ENCODE data around the gene SOX9.
"Not testable (repeated sequence)": the region's sequence is repeated elsewhere in the genome, so short reads cannot be mapped to it uniquely, and the experiment has no call there.

Gene SOX9

GRCh38 chr17:72139212-72139611, 18.4 kb downstream of the SOX9 start:
- no peaks in the 10 kb centered on the region for H3K4me1 ChIP-seq (ENCODE audit: control extremely low read depth in 1 of 4, control insufficient read depth in 4 of 4, insufficient read depth in 4 of 4, low read length in 3 of 4)
- POLR2A ChIA-PET = no interaction called here
- no peak overlapping the region for H3K27ac ChIP-seq (ENCODE audit: insufficient read depth in 1 of 2, low read depth in 1 of 2, low read length in 2 of 2, poor library complexity in 1 of 2, severe bottlenecking in 2 of 2)
- 80% methylated on average over 1 of the region's 1 CpG for WGBS (ENCODE audit: insufficient coverage)
- no peaks in the 10 kb centered on the region for H3K36me3 ChIP-seq (ENCODE audit: control insufficient read depth in 4 of 4, insufficient read depth in 4 of 4, low read length in 3 of 4)
- CTCF ChIA-PET = no interaction called here
- H3K9me3 ChIP-seq (ENCODE audit: control extremely low read depth in 1 of 5, control insufficient read depth in 4 of 5, insufficient read depth in 2 of 5, low read depth in 1 of 5, low read length in 4 of 5) = no peaks in the 10 kb centered on the region
- H3K4me3 ChIP-seq (ENCODE audit: control insufficient read depth in 1 of 7, extremely low read depth in 1 of 7, insufficient read depth in 4 of 7, low read depth in 2 of 7, low read length in 6 of 7) = no peak overlapping the region
- H3K27me3 ChIP-seq (replicated peaks in 2 of 5; ENCODE audit: control insufficient read depth in 4 of 5, insufficient read depth in 5 of 5, low read length in 4 of 5) = peaks cover 0 to 11% (median 3%) of the 10 kb centered on the region in 5 experiments
- DNase-seq = no peak

GRCh38 chr17:72141336-72141735, 20.5 kb downstream of the SOX9 start:
- Histone ChIP-seq H3K27me3 (replicated peaks in 2 of 5; ENCODE audit: control insufficient read depth in 4 of 5, insufficient read depth in 5 of 5, low read length in 4 of 5) (peaks cover 0 to 5% (median 0%) of the 10 kb centered on the region in 5 experiments), H3K4me1 (ENCODE audit: control extremely low read depth in 1 of 4, control insufficient read depth in 4 of 4, insufficient read depth in 4 of 4, low read length in 3 of 4) (no peaks in the 10 kb centered on the region), H3K27ac (ENCODE audit: insufficient read depth in 1 of 2, low read depth in 1 of 2, low read length in 2 of 2, poor library complexity in 1 of 2, severe bottlenecking in 2 of 2) (no peak overlapping the region), H3K9me3 (ENCODE audit: control extremely low read depth in 1 of 5, control insufficient read depth in 4 of 5, insufficient read depth in 2 of 5, low read depth in 1 of 5, low read length in 4 of 5) (no peaks in the 10 kb centered on the region), H3K36me3 (ENCODE audit: control insufficient read depth in 4 of 4, insufficient read depth in 4 of 4, low read length in 3 of 4) (no peaks in the 10 kb centered on the region), H3K4me3 (ENCODE audit: control insufficient read depth in 1 of 7, extremely low read depth in 1 of 7, insufficient read depth in 4 of 7, low read depth in 2 of 7, low read length in 6 of 7) (no peak overlapping the region)
- POLR2A ChIA-PET = no interaction called here
- 89% methylated on average over 5 of the region's 7 CpGs for WGBS (ENCODE audit: insufficient coverage)
- no peak for DNase-seq
- CTCF ChIA-PET = no interaction called here

GRCh38 chr17:72142097-72142496, 21.3 kb downstream of the SOX9 start:
- CTCF ChIA-PET; H3K4me3 ChIP-seq (ENCODE audit: control insufficient read depth in 1 of 7, extremely low read depth in 1 of 7, insufficient read depth in 4 of 7, low read depth in 2 of 7, low read length in 6 of 7); H3K9me3 ChIP-seq (ENCODE audit: control extremely low read depth in 1 of 5, control insufficient read depth in 4 of 5, insufficient read depth in 2 of 5, low read depth in 1 of 5, low read length in 4 of 5); H3K36me3 ChIP-seq (ENCODE audit: control insufficient read depth in 4 of 4, insufficient read depth in 4 of 4, low read length in 3 of 4); H3K27ac ChIP-seq (ENCODE audit: insufficient read depth in 1 of 2, low read depth in 1 of 2, low read length in 2 of 2, poor library complexity in 1 of 2, severe bottlenecking in 2 of 2); H3K27me3 ChIP-seq (replicated peaks in 2 of 5; ENCODE audit: control insufficient read depth in 4 of 5, insufficient read depth in 5 of 5, low read length in 4 of 5); H3K4me1 ChIP-seq (ENCODE audit: control extremely low read depth in 1 of 4, control insufficient read depth in 4 of 4, insufficient read depth in 4 of 4, low read length in 3 of 4); POLR2A ChIA-PET; DNase-seq: not testable (repeated sequence)
- WGBS (ENCODE audit: insufficient coverage) = 100% methylated on average over 2 of the region's 11 CpGs

- 90% methylated on average over 1 of the region's 2 CpGs for WGBS (ENCODE audit: insufficient coverage)
- CTCF ChIA-PET = no interaction called here
These were observed 21.8 kb downstream of the SOX9 start for GRCh38 chr17:72142614-72143013.

GRCh38 chr17:72143245-72143644, 22.4 kb downstream of the SOX9 start:
- DNase-seq = no peak
- Histone ChIP-seq H3K9me3 (ENCODE audit: control extremely low read depth in 1 of 5, control insufficient read depth in 4 of 5, insufficient read depth in 2 of 5, low read depth in 1 of 5, low read length in 4 of 5) (no peaks in the 10 kb centered on the region), H3K4me3 (ENCODE audit: control insufficient read depth in 1 of 7, extremely low read depth in 1 of 7, insufficient read depth in 4 of 7, low read depth in 2 of 7, low read length in 6 of 7) (no peak overlapping the region), H3K27me3 (replicated peaks in 2 of 5; ENCODE audit: control insufficient read depth in 4 of 5, insufficient read depth in 5 of 5, low read length in 4 of 5) (peaks cover 0 to 8% (median 0%) of the 10 kb centered on the region in 5 experiments), H3K4me1 (ENCODE audit: control extremely low read depth in 1 of 4, control insufficient read depth in 4 of 4, insufficient read depth in 4 of 4, low read length in 3 of 4) (no peaks in the 10 kb centered on the region), H3K27ac (ENCODE audit: insufficient read depth in 1 of 2, low read depth in 1 of 2, low read length in 2 of 2, poor library complexity in 1 of 2, severe bottlenecking in 2 of 2) (no peak overlapping the region), H3K36me3 (ENCODE audit: control insufficient read depth in 4 of 4, insufficient read depth in 4 of 4, low read length in 3 of 4) (no peaks in the 10 kb centered on the region)
- 80% methylated on average over 5 of the region's 5 CpGs for WGBS (ENCODE audit: insufficient coverage)
- POLR2A ChIA-PET = interaction anchor here (0.5 kb wide), 1 partner anchor 1420 kb away, joined by 3 read pairs; no protein-coding TSS in a partner anchor
- CTCF ChIA-PET = no interaction called here

More at GRCh38 chr17:72142614-72143013, 21.8 kb downstream of the SOX9 start:
- Histone ChIP-seq H3K27ac (ENCODE audit: insufficient read depth in 1 of 2, low read depth in 1 of 2, low read length in 2 of 2, poor library complexity in 1 of 2, severe bottlenecking in 2 of 2) (no peak overlapping the region), H3K36me3 (ENCODE audit: control insufficient read depth in 4 of 4, insufficient read depth in 4 of 4, low read length in 3 of 4) (no peaks in the 10 kb centered on the region), H3K9me3 (ENCODE audit: control extremely low read depth in 1 of 5, control insufficient read depth in 4 of 5, insufficient read depth in 2 of 5, low read depth in 1 of 5, low read length in 4 of 5) (no peaks in the 10 kb centered on the region), H3K4me1 (ENCODE audit: control extremely low read depth in 1 of 4, control insufficient read depth in 4 of 4, insufficient read depth in 4 of 4, low read length in 3 of 4) (no peaks in the 10 kb centered on the region), H3K27me3 (replicated peaks in 2 of 5; ENCODE audit: control insufficient read depth in 4 of 5, insufficient read depth in 5 of 5, low read length in 4 of 5) (peaks cover 0 to 8% (median 0%) of the 10 kb centered on the region in 5 experiments), H3K4me3 (ENCODE audit: control insufficient read depth in 1 of 7, extremely low read depth in 1 of 7, insufficient read depth in 4 of 7, low read depth in 2 of 7, low read length in 6 of 7) (no peak overlapping the region)
- no peak for DNase-seq
- POLR2A ChIA-PET = no interaction called here

- CTCF ChIA-PET = no interaction called here
- WGBS (ENCODE audit: insufficient coverage) = 80% methylated on average over 1 of the region's 2 CpGs
These were observed 23.3 kb downstream of the SOX9 start for GRCh38 chr17:72144101-72144500.

GRCh38 chr17:72145562-72145961, 24.7 kb downstream of the SOX9 start:
- DNase-seq = no peak
- H3K4me3 ChIP-seq (ENCODE audit: control insufficient read depth in 1 of 7, extremely low read depth in 1 of 7, insufficient read depth in 4 of 7, low read depth in 2 of 7, low read length in 6 of 7) = no peak overlapping the region
- POLR2A ChIA-PET = no interaction called here
- H3K36me3 ChIP-seq (ENCODE audit: control insufficient read depth in 4 of 4, insufficient read depth in 4 of 4, low read length in 3 of 4) = no peaks in the 10 kb centered on the region
- H3K9me3 ChIP-seq (ENCODE audit: control extremely low read depth in 1 of 5, control insufficient read depth in 4 of 5, insufficient read depth in 2 of 5, low read depth in 1 of 5, low read length in 4 of 5) = no peaks in the 10 kb centered on the region
- H3K4me1 ChIP-seq (ENCODE audit: control extremely low read depth in 1 of 4, control insufficient read depth in 4 of 4, insufficient read depth in 4 of 4, low read length in 3 of 4) = no peaks in the 10 kb centered on the region
- CTCF ChIA-PET = no interaction called here
- no peak overlapping the region for H3K27ac ChIP-seq (ENCODE audit: insufficient read depth in 1 of 2, low read depth in 1 of 2, low read length in 2 of 2, poor library complexity in 1 of 2, severe bottlenecking in 2 of 2)
- WGBS (ENCODE audit: insufficient coverage) = 90% methylated on average over 3 of the region's 3 CpGs
- H3K27me3 ChIP-seq (replicated peaks in 2 of 5; ENCODE audit: control insufficient read depth in 4 of 5, insufficient read depth in 5 of 5, low read length in 4 of 5) = peaks cover 0 to 4% (median 0%) of the 10 kb centered on the region in 5 experiments

More at GRCh38 chr17:72144101-72144500, 23.3 kb downstream of the SOX9 start:
- no peak for DNase-seq
- Histone ChIP-seq H3K4me1 (ENCODE audit: control extremely low read depth in 1 of 4, control insufficient read depth in 4 of 4, insufficient read depth in 4 of 4, low read length in 3 of 4) (no peaks in the 10 kb centered on the region), H3K27ac (ENCODE audit: insufficient read depth in 1 of 2, low read depth in 1 of 2, low read length in 2 of 2, poor library complexity in 1 of 2, severe bottlenecking in 2 of 2) (no peak overlapping the region), H3K27me3 (replicated peaks in 2 of 5; ENCODE audit: control insufficient read depth in 4 of 5, insufficient read depth in 5 of 5, low read length in 4 of 5) (peaks cover 0 to 8% (median 0%) of the 10 kb centered on the region in 5 experiments), H3K9me3 (ENCODE audit: control extremely low read depth in 1 of 5, control insufficient read depth in 4 of 5, insufficient read depth in 2 of 5, low read depth in 1 of 5, low read length in 4 of 5) (no peaks in the 10 kb centered on the region), H3K36me3 (ENCODE audit: control insufficient read depth in 4 of 4, insufficient read depth in 4 of 4, low read length in 3 of 4) (no peaks in the 10 kb centered on the region), H3K4me3 (ENCODE audit: control insufficient read depth in 1 of 7, extremely low read depth in 1 of 7, insufficient read depth in 4 of 7, low read depth in 2 of 7, low read length in 6 of 7) (no peak overlapping the region)
- POLR2A ChIA-PET = no interaction called here
